IPS-15b (cell line): ENCODE data around the gene SLC25A14.
"Not testable (repeated sequence)": the region's sequence is repeated elsewhere in the genome, so short reads cannot be mapped to it uniquely, and the experiment has no call there.

Experiments
- H3K27me3 ChIP-seq: one replicate; pipeline ENCODE4 v1.6.1; 2013; ENCODE audit warnings: low read length; ENCODE audit not compliant: control insufficient read depth, insufficient read depth
- H3K36me3 ChIP-seq: one replicate; pipeline ENCODE4 v1.6.1; 2013; ENCODE audit warnings: low read length; ENCODE audit not compliant: control insufficient read depth, insufficient read depth
- H3K4me1 ChIP-seq: one replicate; pipeline ENCODE4 v1.6.1; 2013; ENCODE audit warnings: mild to moderate bottlenecking, low read length; ENCODE audit not compliant: control insufficient read depth, insufficient read depth
- H3K4me3 ChIP-seq: one replicate; pipeline ENCODE4 v1.5.1; 2013; ENCODE audit warnings: low read depth, low read length
- H3K9ac ChIP-seq: one replicate; pipeline ENCODE4 v1.6.1; 2013; ENCODE audit warnings: low read depth, mild to moderate bottlenecking, low read length
- H3K9me3 ChIP-seq: one replicate; pipeline ENCODE4 v1.6.1; 2013; ENCODE audit warnings: mild to moderate bottlenecking, low read length; ENCODE audit not compliant: control insufficient read depth, insufficient read depth

SLC25A14 gene

GRCh38 chrX:130330146-130330545, 9.6 kb upstream of the SLC25A14 start:
- Histone ChIP-seq H3K9me3 (no peaks in the 10 kb centered on the region), H3K4me3 (no peak overlapping the region), H3K9ac (no peak overlapping the region), H3K27me3 (no peaks in the 10 kb centered on the region), H3K4me1 (no peaks in the 10 kb centered on the region), H3K36me3 (no peaks in the 10 kb centered on the region)

GRCh38 chrX:130330706-130331105, 9.0 kb upstream of the SLC25A14 start:
- no peaks in the 10 kb centered on the region for H3K36me3 ChIP-seq
- no peak overlapping the region for H3K9ac ChIP-seq
- no peak overlapping the region for H3K4me3 ChIP-seq
- no peaks in the 10 kb centered on the region for H3K27me3 ChIP-seq
- H3K9me3 ChIP-seq = no peaks in the 10 kb centered on the region
- no peaks in the 10 kb centered on the region for H3K4me1 ChIP-seq

- H3K9me3 ChIP-seq = no peaks in the 10 kb centered on the region
- H3K9ac ChIP-seq = no peak overlapping the region
- H3K4me1 ChIP-seq = peaks cover 3% of the 10 kb centered on the region
- no peaks in the 10 kb centered on the region for H3K36me3 ChIP-seq
- H3K4me3 ChIP-seq = no peak overlapping the region
- H3K27me3 ChIP-seq = no peaks in the 10 kb centered on the region
These were observed 3.2 kb upstream of the SLC25A14 start for GRCh38 chrX:130336531-130336930.

- H3K27me3 ChIP-seq, H3K36me3 ChIP-seq, H3K4me1 ChIP-seq, H3K9me3 ChIP-seq, H3K9ac ChIP-seq: not testable (repeated sequence)
- H3K4me3 ChIP-seq = peak overlapping the region; percentile 73
These were observed 850 bp upstream of the SLC25A14 start for GRCh38 chrX:130338869-130339268.

- Histone ChIP-seq H3K9ac (peak overlapping the region; percentile 1), H3K4me1 (peaks cover 5% of the 10 kb centered on the region), H3K9me3 (no peaks in the 10 kb centered on the region), H3K4me3 (peak overlapping the region; percentile 73), H3K36me3 (no peaks in the 10 kb centered on the region), H3K27me3 (no peaks in the 10 kb centered on the region)
These were observed 552 bp downstream of the SLC25A14 start for GRCh38 chrX:130340271-130340670.

GRCh38 chrX:130343411-130343810, 3.7 kb downstream of the SLC25A14 start:
- Histone ChIP-seq H3K9ac (no peak overlapping the region), H3K9me3 (no peaks in the 10 kb centered on the region), H3K4me3 (no peak overlapping the region), H3K36me3 (no peaks in the 10 kb centered on the region), H3K4me1 (peaks cover 5% of the 10 kb centered on the region), H3K27me3 (no peaks in the 10 kb centered on the region)

- peaks cover 2% of the 10 kb centered on the region for H3K4me1 ChIP-seq
- no peaks in the 10 kb centered on the region for H3K9me3 ChIP-seq
- H3K4me3 ChIP-seq = no peak overlapping the region
- no peaks in the 10 kb centered on the region for H3K36me3 ChIP-seq
- no peaks in the 10 kb centered on the region for H3K27me3 ChIP-seq
- H3K9ac ChIP-seq = no peak overlapping the region
These were observed 7.6 kb downstream of the SLC25A14 start for GRCh38 chrX:130347321-130347720.

GRCh38 chrX:130351567-130351966, 11.8 kb downstream of the SLC25A14 start:
- no peaks in the 10 kb centered on the region for H3K36me3 ChIP-seq
- no peaks in the 10 kb centered on the region for H3K27me3 ChIP-seq
- no peaks in the 10 kb centered on the region for H3K4me1 ChIP-seq
- no peak overlapping the region for H3K9ac ChIP-seq
- no peak overlapping the region for H3K4me3 ChIP-seq
- H3K9me3 ChIP-seq = no peaks in the 10 kb centered on the region

- not testable (repeated sequence) for H3K9ac ChIP-seq, H3K36me3 ChIP-seq, H3K4me3 ChIP-seq, H3K9me3 ChIP-seq, H3K4me1 ChIP-seq, H3K27me3 ChIP-seq
These were observed 12.3 kb downstream of the SLC25A14 start for GRCh38 chrX:130352050-130352449.

- Histone ChIP-seq H3K27me3 (no peaks in the 10 kb centered on the region), H3K4me1 (no peaks in the 10 kb centered on the region), H3K4me3 (no peak overlapping the region), H3K36me3 (no peaks in the 10 kb centered on the region), H3K9ac (no peak overlapping the region), H3K9me3 (no peaks in the 10 kb centered on the region)
These were observed 36.4 kb downstream of the SLC25A14 start for GRCh38 chrX:130376077-130376476.

- no peaks in the 10 kb centered on the region for H3K9me3 ChIP-seq
These were observed 38.4 kb downstream of the SLC25A14 start for GRCh38 chrX:130378024-130378669.

GRCh38 chrX:130385520-130385919, 45.8 kb downstream of the SLC25A14 start, which contains the start of gene GPR119:
Gene GPR119, minus strand, starts transcription at chrX:130385674. Its CDS starts 227 bp downstream, at chrX:130385447.
- Histone ChIP-seq H3K4me1 (no peaks in the 10 kb centered on the region), H3K9me3 (no peaks in the 10 kb centered on the region), H3K36me3 (no peaks in the 10 kb centered on the region), H3K27me3 (no peaks in the 10 kb centered on the region), H3K9ac (no peak within 1 kb of the TSS), H3K4me3 (no peak within 1 kb of the TSS)

More at GRCh38 chrX:130378024-130378669, 38.4 kb downstream of the SLC25A14 start:
- Histone ChIP-seq H3K36me3 (no peaks in the 10 kb centered on the region), H3K9ac (no peak overlapping the region), H3K27me3 (no peaks in the 10 kb centered on the region), H3K4me3 (no peak overlapping the region), H3K4me1 (no peaks in the 10 kb centered on the region)
